Limb (tissue), 2 donors: ENCODE data around the gene NTM.
"Not testable (repeated sequence)": the region's sequence is repeated elsewhere in the genome, so short reads cannot be mapped to it uniquely, and the experiment has no call there.

Experiments used
- DNase-seq, 2 donors: peaks; one replicate each; pipeline ENCODE4 v3.0.0-alpha.2; 2016; ENCODE audit errors: extremely low spot score in 2 of 2

Gene NTM

GRCh38 chr11:131463649-131464425 is 93.4 kb downstream of the NTM start:
- peak in 1 of 2 donors; percentile 46 for DNase-seq

GRCh38 chr11:131464461-131464860 is 94.0 kb downstream of the NTM start:
- no peak for DNase-seq

GRCh38 chr11:131465039-131465438 is 94.6 kb downstream of the NTM start:
- DNase-seq: no peak

GRCh38 chr11:131465746-131466145 is 95.3 kb downstream of the NTM start:
- DNase-seq: no peak

- no peak for DNase-seq
Measured at GRCh38 chr11:131467645-131468394, 97.4 kb downstream of the NTM start.

GRCh38 chr11:131468565-131468964 is 98.2 kb downstream of the NTM start:
- DNase-seq: no peak

- no peak for DNase-seq
Measured at GRCh38 chr11:131470216-131470925, 100.0 kb downstream of the NTM start.

- no peak for DNase-seq
Measured at GRCh38 chr11:131471976-131472375, 101.6 kb downstream of the NTM start.

- no peak for DNase-seq
Measured at GRCh38 chr11:131474947-131475346, 104.5 kb downstream of the NTM start.

- DNase-seq: no peak
Measured at GRCh38 chr11:131476266-131476665, 105.9 kb downstream of the NTM start.

- no peak for DNase-seq
Measured at GRCh38 chr11:131478341-131478740, 107.9 kb downstream of the NTM start.

- no peak for DNase-seq
Measured at GRCh38 chr11:131481303-131481702, 110.9 kb downstream of the NTM start.

- no peak for DNase-seq
Measured at GRCh38 chr11:131481971-131482370, 111.6 kb downstream of the NTM start.

- DNase-seq: no peak
Measured at GRCh38 chr11:131483453-131483852, 113.0 kb downstream of the NTM start.

GRCh38 chr11:131483877-131484276 is 113.5 kb downstream of the NTM start:
- DNase-seq: no peak

GRCh38 chr11:131486100-131486499 is 115.7 kb downstream of the NTM start:
- no peak for DNase-seq

- no peak for DNase-seq
Measured at GRCh38 chr11:131486937-131487635, 116.7 kb downstream of the NTM start.

- DNase-seq: peak in 1 of 2 donors; percentile 46
Measured at GRCh38 chr11:131488238-131488637, 117.8 kb downstream of the NTM start.

- DNase-seq: no peak
Measured at GRCh38 chr11:131491503-131491902, 121.1 kb downstream of the NTM start.

GRCh38 chr11:131495423-131495822 is 125.0 kb downstream of the NTM start:
- peak; percentile 45 to 49 for DNase-seq

- not testable (repeated sequence) for DNase-seq
Measured at GRCh38 chr11:131497686-131498085, 127.3 kb downstream of the NTM start.
